ENCODE data around the gene KAZN. TPM values are rescaled to one million over a fixed set of nuclear protein-coding genes. Genes with fewer than 3 reads are reported as not detected.

Gene KAZN
- total RNA-seq, 1 donor from 2014 or later, result 5.7 TPM

GRCh38 chr1:15151377-15151806 lies 552.9 kb downstream of the KAZN start:
- no peak overlapping the region for H3K4me3 ChIP-seq (ENCODE audit: low read depth, low read length)
- DNase-seq (ENCODE audit: low read depth), result no peak
- TF ChIP-seq, protein P1, sequence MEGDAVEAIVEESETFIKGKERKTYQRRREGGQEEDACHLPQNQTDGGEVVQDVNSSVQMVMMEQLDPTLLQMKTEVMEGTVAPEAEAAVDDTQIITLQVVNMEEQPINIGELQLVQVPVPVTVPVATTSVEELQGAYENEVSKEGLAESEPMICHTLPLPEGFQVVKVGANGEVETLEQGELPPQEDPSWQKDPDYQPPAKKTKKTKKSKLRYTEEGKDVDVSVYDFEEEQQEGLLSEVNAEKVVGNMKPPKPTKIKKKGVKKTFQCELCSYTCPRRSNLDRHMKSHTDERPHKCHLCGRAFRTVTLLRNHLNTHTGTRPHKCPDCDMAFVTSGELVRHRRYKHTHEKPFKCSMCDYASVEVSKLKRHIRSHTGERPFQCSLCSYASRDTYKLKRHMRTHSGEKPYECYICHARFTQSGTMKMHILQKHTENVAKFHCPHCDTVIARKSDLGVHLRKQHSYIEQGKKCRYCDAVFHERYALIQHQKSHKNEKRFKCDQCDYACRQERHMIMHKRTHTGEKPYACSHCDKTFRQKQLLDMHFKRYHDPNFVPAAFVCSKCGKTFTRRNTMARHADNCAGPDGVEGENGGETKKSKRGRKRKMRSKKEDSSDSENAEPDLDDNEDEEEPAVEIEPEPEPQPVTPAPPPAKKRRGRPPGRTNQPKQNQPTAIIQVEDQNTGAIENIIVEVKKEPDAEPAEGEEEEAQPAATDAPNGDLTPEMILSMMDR (conservative IDR thresholded peaks at IDR 0.05; ENCODE audit: low read depth, low read length), result no peak

DNA sequence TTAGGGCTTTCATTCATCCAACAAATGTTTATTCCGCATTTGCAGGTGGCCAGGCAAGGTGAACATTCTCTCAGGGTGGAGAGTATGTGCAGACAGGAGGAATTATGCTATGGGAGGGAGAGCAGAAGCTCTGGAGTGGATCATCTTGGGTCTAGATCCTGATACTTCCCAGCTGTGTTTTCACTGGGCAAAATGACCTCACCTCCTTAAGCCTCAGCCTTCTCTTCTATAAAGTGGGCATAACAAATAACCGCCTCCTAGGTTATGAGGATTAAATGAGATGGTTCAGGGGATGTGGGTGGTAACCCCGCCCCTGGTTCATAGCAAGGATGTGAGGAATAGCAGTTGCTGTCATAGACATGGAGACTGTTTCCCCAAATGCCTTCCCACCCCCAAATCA lies 553.4 kb downstream of the KAZN start:
- peak overlapping the region; percentile 88 for H3K4me3 ChIP-seq (ENCODE audit: low read depth, low read length)
- TF ChIP-seq, protein P1 (conservative IDR thresholded peaks at IDR 0.05; ENCODE audit: low read depth, low read length), result no peak
- no peak for DNase-seq (ENCODE audit: low read depth)

DNA sequence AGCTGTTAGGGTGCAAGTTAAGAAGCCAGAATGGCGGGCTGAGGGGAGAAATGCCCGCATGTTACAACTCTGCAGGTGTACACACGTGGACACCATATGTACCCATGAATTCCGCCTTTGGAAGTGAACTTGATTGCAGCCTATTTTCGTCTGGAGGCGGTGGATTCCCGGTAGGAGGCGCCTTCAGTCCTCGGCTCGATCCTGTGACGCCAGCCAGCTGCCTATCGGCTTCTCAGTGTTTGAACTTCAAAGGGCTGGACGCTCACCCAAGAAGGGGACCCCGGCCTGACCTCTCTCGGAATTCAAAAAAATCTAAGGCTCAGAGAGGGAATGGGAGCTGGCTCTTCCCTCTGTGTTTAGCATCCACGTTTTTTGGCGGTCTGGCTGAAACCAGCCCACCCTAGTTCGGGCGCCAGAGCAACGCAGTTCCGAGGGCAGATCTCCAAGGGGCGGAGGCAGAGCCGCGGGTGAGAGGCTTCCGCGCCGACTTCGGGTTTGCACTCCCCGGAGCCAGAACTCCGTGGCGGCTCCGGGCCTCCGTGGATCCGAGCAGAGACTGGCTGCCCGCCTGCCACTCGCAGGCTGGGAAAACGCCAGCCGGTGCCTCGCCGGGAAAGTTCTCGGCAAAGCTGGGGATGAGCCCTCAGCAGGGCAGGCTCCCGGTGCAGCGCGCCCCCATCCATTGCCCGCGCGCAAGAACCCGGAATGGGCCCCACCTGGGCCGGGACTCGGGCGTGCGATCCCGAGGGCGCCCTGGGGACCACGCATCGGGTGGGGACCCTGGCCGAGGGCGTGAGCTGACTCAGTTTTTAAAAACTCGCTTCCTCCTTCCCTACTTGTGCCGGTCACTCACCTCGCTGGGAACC lies 554.1 kb downstream of the KAZN start:
- peak; percentile 69 for DNase-seq (ENCODE audit: low read depth)
- TF ChIP-seq, protein P1 (conservative IDR thresholded peaks at IDR 0.05; ENCODE audit: low read depth, low read length), result peak; percentile 83
- H3K4me3 ChIP-seq (ENCODE audit: low read depth, low read length), result peak overlapping the region; percentile 88

DNA sequence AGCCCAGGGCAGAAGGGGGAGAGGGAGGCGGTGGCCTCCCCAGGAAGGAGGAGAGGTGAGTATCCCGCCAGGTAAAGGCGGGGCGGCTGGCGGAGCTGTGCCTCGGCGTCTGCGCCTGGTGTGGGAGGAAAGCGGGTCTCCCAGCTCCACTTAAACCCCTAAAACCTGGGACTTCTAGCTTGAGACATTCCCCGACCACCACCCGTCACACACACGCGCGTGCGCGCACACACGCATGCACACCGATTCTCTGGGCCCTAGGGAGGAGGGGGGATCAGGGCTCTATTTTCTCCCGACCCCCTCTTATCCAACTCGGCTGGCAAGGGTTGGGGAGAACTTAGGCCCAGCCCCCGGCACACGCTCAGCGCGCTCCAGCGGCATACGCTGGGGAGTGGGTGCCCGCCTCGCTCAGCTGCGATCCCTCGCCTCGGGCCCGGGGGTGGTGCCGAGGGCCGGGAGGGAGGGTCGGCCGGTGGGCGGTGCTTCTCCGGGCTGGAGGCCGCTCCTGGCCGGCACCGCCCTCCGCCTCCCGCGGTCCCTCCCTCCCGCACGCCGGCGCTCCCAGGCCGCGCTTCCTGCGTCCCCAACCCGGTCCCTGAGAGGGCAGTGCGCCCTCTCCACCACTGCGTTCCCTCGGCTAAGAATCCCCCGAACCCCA lies 554.8 kb downstream of the KAZN start, which contains the start of gene TMEM51:
TSS of gene TMEM51 (plus strand) at position 564 of the 658 bp plus-strand sequence. CDS start 61,341 bp downstream, outside the sequence.
- peak within 1 kb of the TSS; percentile 88 for H3K4me3 ChIP-seq (ENCODE audit: low read depth, low read length)
- DNase-seq (ENCODE audit: low read depth), result no peak
- TF ChIP-seq, protein P1 (conservative IDR thresholded peaks at IDR 0.05; ENCODE audit: low read depth, low read length), result no peak

- peak overlapping the region; percentile 88 for H3K4me3 ChIP-seq (ENCODE audit: low read depth, low read length)
- TF ChIP-seq, protein P1 (conservative IDR thresholded peaks at IDR 0.05; ENCODE audit: low read depth, low read length), result peak; percentile 70
- DNase-seq (ENCODE audit: low read depth), result no peak
Measured at GRCh38 chr1:15153842-15154479, 555.5 kb downstream of the KAZN start.

- TF ChIP-seq, protein P1 (conservative IDR thresholded peaks at IDR 0.05; ENCODE audit: low read depth, low read length), result no peak
- no peak for DNase-seq (ENCODE audit: low read depth)
Measured at GRCh38 chr1:15154480-15155036, 556.1 kb downstream of the KAZN start.

More at GRCh38 chr1:15154480-15155036, 556.1 kb downstream of the KAZN start:
- H3K4me3 ChIP-seq (ENCODE audit: low read depth, low read length), result peak overlapping the region; percentile 88

Measured in epithelial cell of proximal tubule (primary cell).